HG03520 (cell line): Measurements from ENCODE around the gene PNCK.

Experiments
- ATAC-seq: cut with Tn5 transposase; IDR thresholded peaks from one replicate; pipeline ENCODE4 v1.9.1; 2021; ENCODE audit warnings: mild to moderate bottlenecking, moderate library complexity; ENCODE audit not compliant: unreplicated experiment

PNCK gene

DNA sequence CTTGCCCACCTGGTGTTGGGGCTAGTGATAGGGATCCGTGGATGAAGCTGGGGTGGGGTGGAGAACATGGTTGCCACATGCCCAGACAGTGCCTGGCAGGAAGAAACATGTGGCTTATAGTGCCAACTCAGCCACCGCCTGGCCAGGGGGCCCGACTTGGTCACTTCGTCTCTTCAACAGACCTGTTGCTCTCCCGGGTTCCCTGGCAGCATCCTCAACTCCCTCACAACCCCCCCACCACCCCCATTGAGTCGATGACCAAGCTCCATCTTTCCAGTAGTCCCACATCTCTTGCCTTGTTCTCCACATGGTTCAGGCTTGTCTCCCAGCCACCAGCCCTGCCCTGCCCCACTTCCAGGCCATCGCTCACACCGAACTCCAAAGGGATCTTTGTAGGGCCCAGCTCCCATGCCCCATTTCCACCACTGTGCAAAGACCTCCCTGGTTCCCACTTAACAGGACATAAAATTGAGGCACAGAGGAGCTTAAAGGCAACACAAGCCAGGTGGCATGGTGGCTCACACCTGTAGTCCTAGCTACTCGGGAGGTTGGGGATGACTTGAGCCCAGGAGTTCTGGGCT is 7.8 kb downstream of the PNCK start:
- no peak for ATAC-seq

DNA sequence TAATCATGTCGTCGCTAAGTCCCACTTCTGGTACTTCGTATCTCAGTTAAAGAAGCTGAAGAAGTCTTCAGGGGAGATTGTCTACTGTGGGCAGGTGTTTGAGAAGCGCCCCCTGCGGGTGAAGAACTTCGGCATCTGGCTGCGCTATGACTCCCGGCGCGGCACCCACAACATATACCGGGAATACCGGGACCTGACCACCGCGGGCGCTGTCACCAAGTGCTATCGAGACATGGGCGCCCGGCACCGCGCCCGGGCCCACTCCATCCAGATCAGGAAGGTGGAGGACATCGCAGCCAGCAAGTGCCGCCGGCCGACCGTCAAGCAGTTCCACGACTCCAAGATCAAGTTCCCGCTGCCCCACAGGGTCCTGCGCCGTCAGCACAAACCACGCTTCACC is 11.3 kb downstream of the PNCK start:
- ATAC-seq = no peak

DNA sequence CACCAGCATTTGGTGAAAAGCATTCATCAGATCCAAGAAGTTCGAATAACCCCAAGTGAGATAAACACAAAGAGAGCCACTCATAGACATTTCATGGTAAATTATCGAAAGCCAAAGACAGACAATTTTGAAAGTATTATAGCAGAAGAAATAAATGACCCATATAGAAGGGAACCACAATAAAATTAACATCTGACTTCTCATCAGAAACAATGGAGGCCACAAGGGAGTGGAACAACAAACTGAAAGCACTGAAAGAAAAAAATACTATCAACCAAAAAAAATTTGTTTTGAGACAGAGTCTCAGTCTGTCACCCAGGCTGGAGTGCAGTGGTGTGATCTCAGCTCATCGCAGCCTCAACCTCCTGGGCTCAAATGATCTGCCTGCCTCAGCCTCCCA is 14.3 kb downstream of the PNCK start:
- no peak for ATAC-seq

DNA sequence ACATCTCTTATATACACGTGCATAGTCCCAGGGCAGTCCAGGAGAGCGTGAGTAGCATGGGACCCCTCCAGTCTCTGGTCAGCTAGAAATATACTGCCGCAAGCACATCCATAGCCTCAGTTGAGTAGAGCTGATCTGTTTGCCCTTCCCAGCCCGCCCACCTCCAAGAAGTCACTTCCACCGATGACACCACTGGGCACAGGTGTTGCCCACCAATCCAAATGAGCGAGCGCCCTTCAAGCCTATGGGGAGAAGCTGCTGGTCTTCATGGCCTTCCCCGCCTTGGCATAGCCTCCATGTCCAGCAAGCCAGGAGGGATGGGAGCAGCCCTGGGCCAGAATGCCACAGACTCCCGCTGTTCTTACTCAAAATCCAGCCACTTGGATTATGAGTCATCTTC is 16.5 kb downstream of the PNCK start:
- ATAC-seq = no peak

DNA sequence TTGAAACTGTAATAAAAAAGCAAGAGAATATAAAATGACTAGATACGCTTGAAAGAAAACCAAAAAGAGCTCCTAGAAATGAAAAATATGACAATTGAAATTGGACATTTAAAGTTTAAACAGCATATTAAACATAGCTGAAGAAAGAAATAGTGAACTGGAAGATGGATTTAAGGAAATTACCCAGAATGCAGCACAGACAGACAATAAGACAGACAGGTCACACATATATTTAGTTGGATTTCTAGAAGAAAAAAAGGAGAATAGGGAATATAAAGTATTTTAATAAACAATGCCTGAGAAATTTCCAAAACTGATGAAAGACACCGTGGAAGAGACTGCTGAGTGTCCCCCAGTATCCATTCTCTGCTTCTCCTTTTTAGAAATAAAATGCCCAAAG is 20.1 kb downstream of the PNCK start:
- no peak for ATAC-seq

DNA sequence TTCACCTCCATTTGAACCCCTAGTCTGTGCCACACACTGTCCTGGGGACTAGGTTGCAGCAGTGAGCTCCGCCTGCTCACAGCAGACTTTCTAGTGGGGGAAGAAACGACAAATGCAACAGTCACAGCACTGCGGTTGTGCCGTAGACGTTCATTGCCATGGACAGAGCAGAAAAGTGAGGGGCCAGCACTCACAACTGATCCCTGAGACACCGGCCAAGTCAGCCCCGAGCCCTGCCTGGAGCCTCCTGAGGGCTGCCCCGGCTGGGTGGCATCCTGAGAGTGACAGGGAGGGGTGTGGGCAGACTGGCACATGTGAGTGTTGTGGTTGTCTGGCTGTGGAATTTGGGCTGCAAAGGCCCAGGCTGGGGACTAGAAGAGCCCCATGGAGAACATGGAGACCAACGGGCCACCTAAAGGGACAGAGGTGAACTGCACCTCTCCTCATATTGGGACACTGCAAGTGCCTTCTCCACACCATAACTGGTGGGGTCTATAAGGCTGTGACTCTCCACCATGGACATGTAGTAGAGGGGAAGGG is 22.0 kb downstream of the PNCK start:
- ATAC-seq = no peak

DNA sequence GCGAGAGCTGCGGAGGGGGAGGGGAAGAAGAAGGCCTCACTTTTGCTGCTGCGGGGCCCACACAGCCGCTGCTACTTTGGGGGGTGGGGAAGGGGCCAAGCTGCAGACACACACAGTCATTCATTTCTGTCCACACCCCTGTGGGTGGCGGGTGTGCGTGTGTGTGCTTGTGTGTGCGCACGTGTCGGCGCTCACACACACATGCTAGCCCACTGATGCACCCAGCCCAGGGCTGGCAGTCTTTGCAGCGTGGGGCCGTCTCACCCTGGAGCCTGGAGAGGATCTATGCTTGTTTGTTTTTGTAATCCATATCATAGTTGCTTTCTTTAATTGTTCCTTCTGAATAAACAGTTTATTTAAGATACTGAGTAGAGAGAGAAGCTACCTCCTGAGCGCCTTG is 22.7 kb downstream of the PNCK start:
- ATAC-seq = no peak

DNA sequence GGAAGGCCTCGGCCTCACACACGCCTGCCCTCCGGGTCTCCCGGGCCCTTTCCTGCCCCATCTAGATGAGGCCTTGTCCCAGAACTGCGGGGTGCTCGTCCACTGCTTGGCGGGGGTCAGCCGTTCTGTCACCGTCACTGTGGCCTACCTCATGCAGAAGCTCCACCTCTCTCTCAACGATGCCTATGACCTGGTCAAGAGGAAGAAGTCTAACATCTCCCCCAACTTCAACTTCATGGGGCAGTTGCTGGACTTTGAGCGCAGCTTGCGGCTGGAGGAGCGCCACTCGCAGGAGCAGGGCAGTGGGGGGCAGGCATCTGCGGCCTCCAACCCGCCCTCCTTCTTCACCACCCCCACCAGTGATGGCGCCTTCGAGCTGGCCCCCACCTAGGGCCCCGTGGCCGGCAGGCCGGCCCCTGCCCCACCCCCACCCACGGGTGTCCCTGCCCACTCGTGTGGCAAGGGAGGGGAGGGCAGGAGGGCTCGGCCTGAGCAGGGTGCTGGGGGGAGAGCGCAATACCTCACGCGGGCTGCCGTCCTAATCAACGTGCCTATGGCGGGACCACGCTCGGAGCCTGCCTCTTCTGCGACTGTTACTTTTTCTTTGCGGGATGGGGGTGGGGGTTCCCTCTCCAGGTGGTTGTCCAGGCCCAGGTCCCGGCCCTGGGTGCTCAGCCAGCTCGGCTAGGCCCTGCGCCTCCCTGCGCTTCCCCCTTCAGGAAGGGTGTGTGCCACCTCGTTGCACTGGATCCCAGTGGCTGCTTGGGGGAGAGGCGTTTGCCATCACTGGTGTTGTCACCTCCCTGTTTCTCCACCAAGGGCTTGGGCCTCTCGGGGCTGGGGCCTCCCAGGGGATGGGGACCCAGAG is 23.5 kb downstream of the PNCK start:
- no peak for ATAC-seq

DNA sequence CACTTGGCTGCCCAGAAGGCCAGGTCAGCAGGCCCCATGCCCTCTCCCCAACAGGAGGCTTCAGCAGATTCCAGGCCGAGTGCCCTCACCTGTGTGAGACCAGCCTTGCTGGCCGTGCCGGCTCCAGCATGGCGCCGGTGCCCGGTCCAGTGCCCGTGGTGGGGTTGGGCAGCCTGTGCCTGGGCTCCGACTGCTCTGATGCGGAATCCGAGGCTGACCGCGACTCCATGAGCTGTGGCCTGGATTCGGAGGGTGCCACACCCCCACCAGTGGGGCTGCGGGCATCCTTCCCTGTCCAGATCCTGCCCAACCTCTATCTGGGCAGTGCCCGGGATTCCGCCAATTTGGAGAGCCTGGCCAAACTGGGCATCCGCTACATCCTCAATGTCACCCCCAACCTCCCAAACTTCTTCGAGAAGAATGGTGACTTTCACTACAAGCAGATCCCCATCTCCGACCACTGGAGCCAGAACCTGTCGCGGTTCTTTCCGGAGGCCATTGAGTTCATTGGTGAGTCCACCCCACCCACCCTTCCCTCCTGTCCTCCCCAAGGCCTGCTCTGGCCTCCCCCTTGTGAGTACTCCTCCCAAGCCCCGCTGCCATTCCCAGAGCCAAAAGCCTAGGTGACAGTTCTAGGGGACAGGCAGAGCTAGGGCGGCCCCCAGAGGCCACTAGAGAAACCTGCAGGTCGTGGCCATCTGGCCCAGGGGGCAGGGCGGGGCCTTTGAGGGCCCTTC is 24.3 kb downstream of the PNCK start:
- no peak for ATAC-seq

DNA sequence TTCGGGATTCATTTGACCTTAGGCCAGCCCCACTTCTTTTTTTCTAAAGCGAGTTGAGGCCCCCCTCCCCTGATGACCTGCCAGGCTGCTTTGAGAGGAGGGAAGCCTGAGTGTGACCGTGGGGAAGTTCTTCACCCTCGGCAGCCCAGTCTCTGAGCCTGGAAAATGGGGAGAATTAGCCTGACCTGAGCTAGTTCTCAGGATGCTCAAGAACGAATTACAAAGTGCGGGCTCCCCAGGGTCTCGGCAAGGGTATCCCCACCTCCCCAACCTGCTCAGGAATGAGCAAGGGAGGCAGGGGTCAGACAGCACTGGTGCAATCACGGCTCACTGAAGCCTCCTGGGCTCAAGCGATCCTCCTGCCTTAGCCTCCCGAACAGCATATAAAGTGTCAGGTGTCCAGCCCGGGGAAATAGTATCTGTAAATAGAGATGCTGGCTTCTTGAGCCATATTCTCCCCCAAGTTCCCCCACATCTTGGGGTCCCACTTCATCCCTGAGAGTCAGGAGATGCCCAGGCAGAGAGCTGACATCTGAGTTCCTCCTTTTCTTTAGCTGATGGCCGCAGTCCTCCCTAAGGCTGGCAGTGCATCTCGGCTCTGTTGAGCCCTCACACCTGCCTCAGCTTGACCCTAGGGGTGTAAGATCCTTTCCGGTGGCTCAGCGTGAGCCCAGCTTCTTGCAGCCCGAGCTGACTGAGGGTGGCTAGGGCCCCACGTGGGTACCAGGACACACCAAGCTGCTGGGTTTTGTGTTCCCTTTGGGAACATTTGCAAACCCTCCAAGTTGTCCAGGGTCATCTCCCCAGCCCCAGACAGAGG is 25.0 kb downstream of the PNCK start:
- ATAC-seq = no peak

DNA sequence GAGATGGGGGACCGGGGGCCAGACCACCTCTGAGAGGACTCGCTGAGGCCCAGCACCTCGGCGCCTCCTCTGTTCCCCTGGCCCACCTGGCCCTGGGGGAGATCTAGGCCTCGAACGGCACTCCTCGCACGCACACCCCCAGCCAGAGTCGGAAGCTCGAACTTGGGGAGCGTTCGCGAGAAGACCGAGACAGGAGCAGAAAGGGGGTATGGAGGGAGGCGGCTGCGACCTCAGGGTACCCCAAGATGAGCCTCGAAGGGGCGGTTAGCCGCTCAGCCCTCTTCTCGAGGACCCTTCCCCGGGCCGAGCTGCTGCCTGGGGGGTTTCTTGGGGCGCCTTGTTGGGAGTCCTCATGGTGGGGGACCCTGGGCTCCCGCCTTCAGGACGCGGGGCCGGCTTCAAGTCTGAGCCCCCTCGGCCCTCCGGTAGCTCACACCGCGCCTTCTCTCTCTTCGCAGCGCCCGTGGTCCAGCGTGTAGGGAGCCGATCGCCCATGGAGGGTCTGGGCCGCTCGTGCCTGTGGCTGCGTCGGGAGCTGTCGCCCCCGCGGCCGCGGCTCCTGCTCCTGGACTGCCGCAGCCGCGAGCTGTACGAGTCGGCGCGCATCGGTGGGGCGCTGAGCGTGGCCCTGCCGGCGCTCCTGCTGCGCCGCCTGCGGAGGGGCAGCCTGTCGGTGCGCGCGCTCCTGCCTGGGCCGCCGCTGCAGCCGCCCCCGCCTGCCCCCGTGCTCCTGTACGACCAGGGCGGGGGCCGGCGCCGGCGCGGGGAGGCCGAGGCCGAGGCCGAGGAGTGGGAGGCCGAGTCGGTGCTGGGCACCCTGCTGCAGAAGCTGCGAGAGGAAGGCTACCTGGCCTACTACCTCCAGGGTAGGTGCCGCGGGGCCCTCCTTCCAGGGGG is 25.9 kb downstream of the PNCK start:
- ATAC-seq = no peak

DNA sequence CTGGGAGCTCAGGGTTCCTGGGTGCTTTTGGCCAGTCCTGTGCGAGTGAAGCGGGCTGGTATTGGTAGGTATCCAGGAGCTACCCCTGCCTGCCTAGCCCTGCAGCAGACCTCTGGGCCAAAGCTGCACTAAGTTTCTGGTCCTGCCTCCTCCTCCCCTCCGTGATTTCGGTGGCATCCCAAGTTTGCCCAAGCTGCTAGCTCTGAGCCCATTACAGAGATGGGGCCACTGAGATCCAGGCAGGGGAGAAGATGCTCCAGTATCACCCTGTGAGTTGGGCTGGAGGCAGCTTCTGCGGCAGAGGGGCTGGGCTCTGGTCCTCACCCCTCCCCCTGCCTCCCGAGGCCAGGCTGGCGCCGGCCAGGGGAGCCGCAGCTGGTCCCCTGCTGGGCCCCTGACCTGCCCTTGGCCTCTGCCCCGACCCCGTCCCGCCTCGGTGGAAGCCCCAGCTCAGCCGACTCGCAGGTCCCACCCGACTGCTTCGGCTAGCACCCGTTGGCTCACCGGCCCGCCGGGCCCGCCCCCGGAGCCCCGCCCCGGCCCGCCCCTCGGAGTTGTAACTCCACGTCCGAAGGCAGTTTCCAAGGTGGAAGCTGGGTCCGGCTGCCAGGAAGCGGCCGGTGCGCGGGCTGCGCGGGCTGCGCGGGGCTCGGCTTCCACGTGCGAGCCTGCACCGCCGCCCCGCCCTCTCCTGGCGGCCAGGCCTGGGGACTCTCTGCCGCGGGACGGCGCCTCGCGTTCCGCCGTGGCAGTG is 26.8 kb downstream of the PNCK start, which contains the start of gene DUSP9:
Gene DUSP9 (plus strand): TSS at position 584 of the 754 bp plus-strand sequence. CDS start 751 bp downstream, outside the sequence.
- ATAC-seq = no peak

DNA sequence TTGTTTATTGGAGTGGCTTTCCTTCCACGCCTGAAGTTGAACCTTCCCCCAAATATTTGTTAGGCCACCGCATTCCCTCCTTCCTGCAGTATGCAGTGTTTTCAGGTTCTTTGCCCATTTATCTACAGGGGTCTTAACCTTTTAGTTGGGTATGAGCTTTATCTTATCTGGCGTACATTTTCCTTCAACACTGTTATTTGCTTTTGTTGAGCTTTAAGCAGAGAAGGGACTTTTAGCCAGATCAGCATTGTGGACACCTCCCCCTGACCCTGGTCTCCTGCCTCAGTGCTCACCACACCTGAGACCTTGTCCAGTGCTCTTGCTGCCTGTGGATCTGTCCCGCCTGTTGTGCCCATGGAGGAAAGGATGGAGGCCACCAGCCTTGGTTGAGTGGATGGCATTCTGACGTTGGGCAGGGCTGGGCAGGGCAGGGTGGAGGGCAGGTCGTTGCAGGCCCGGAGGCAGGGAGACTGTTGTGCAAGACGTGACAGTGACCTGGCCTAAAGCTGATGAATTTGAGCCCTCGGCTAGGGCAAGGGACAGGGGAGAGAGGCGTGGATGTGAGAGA is 27.6 kb downstream of the PNCK start:
- ATAC-seq = no peak

DNA sequence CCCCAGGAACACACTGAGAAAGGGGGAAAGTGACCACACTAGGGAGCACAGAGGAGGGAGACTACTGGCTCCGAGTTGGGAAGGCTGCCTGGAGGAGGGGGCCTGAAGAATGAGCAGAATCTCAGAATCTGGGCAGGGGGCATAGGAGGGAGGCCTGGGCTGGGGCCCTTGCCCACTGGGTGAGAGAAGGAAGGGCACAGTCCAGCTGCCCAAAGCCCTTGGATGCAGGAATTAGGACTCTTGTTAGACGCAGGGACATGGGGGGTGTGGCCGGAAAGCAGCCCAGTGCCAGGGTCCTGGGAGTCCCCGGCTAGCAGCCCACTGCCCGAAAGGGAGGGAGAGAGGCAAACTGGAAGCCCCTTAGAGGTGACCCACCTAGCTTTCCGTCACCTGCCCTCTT is 28.5 kb downstream of the PNCK start:
- no peak for ATAC-seq

DNA sequence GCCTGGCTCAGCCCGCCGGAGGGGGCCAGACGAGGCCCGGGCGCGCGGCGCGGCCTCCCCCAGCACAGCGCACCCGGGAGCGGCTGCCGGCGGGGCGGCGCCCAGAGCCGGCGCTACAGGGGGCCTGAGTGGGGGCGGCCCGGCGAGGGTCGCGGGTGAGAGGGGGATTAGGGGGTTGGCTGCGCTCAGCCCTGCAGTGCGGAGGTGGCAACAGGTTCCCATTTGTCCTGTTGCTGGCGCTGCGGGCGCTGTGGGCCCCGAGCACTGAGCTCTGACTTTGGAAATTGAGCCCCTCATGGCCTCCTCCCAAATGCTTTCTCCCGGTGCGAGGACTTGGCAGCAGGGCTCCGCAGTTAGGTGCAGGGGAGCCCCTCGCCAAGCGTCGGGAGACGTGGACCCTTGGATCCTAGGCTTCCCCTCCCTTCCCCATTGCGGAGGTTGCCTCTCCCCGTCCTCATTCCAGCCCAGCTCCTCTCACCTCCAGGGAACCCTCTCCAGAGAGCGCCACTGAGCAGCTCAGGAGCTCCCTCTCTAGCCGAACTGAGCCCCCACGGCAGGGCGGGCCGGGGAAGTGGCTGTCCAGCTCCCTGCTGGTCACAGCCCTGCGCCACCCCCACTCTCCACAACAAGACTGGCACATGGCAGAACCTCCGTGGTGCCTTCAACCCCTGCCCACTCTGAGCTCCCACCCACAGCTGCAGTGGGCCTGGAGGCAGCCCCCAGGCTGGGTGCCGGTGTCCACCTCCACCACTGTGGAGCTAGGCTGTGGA is 29.1 kb downstream of the PNCK start:
- ATAC-seq = no peak

DNA sequence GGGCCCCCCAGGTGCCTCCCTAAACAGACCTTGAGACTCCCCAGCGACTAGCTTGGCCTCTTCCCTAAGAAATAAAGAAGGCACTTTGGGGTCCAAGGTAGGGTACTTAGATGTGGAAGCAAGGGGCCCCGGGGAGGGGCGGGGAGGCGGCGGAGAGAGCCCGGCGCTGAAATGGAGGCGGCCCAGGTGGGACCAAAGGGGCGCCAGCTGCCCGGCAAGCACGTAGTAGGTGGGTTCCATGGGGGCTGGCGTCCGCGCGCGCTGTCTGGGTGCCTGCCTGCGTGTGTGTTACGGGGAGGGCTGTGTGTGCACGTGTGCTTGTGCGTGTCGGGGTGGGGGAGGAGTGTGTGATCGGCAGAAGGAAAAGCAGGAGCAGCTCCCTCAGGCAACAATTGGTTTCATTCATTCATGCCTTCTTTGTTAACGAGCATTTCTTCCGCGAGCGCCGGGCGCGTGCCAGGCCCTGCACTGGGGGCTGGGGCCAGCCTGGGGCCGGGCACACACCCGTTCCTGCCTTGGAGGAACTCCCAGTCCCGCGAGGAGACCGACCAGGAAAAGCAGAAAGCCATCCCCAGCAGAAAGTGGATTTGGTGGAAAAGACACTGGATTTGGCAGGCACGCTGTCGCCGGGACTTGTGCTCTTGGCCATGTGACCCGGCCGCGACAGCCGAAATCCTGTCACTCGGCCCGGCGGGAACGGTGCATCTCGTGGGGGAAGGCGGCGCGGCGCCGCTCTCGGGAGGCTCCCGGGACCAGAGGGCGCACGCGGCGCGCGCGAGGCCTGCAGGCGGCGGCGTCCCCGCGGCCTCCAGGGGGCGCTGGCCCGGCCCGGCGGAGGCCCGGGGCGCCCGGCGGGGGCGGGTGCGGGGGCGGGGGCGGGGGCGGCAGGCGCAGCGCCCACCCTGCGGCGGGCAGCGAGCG is 29.9 kb downstream of the PNCK start:
- ATAC-seq = no peak
